TTC549 (cell line): ENCODE results near the gene DNMBP.
"Not testable (repeated sequence)": the region's sequence is repeated elsewhere in the genome, so short reads cannot be mapped to it uniquely, and the experiment has no call there.

Experiments
- FAIRE-seq: peaks from 2 replicates; lab custom pipeline; 2012; peaks lifted over from hg19 to GRCh38; lab: Jason Lieb, UNC

Gene DNMBP

GRCh38 chr10:100014071-100014762, 4.5 kb upstream of the DNMBP start:
- FAIRE-seq: no peak

GRCh38 chr10:100013621-100014020, 3.9 kb upstream of the DNMBP start:
- FAIRE-seq: no peak

GRCh38 chr10:100011906-100012305, 2.2 kb upstream of the DNMBP start:
- not testable (repeated sequence) for FAIRE-seq

- no peak for FAIRE-seq
These were observed 409 bp downstream of the DNMBP start for GRCh38 chr10:100009283-100009792.

GRCh38 chr10:100008708-100009282, 952 bp downstream of the DNMBP start:
- FAIRE-seq: no peak

GRCh38 chr10:100008142-100008522, 1.6 kb downstream of the DNMBP start:
- no peak for FAIRE-seq

- no peak for FAIRE-seq
These were observed 2.3 kb downstream of the DNMBP start for GRCh38 chr10:100007231-100008141.

- FAIRE-seq: no peak
These were observed 3.4 kb downstream of the DNMBP start for GRCh38 chr10:100006243-100006886.

- no peak for FAIRE-seq
These were observed 4.8 kb downstream of the DNMBP start for GRCh38 chr10:100004805-100005510.

GRCh38 chr10:100000109-100000644, 9.6 kb downstream of the DNMBP start:
- no peak for FAIRE-seq

GRCh38 chr10:99999319-100000108, 10.2 kb downstream of the DNMBP start:
- no peak for FAIRE-seq

GRCh38 chr10:99998889-99999288, 10.9 kb downstream of the DNMBP start:
- no peak for FAIRE-seq

- FAIRE-seq: no peak
These were observed 12.8 kb downstream of the DNMBP start for GRCh38 chr10:99996671-99997648.

- FAIRE-seq: no peak
These were observed 14.0 kb downstream of the DNMBP start for GRCh38 chr10:99995713-99996112.

GRCh38 chr10:99995269-99995668, 14.5 kb downstream of the DNMBP start:
- no peak for FAIRE-seq

- FAIRE-seq: no peak
These were observed 14.9 kb downstream of the DNMBP start for GRCh38 chr10:99994801-99995200.

- FAIRE-seq: no peak
These were observed 15.8 kb downstream of the DNMBP start for GRCh38 chr10:99993701-99994689.

- FAIRE-seq: not testable (repeated sequence)
These were observed 24.1 kb downstream of the DNMBP start for GRCh38 chr10:99985637-99986036.
